Colonic mucosa (tissue), 4 donors: ENCODE data around the gene PTTG2. TPM values are rescaled to one million over a fixed set of nuclear protein-coding genes. Genes with fewer than 3 reads are reported as not detected.

Experiments
- DNase-seq: peaks from one replicate; pipeline ENCODE4 v3.0.0-alpha.2; 2020
- H3K27ac ChIP-seq: fragments of 200-600 bp; one replicate; pipeline ENCODE4 v1.8.0; 2021
- H3K27me3 ChIP-seq: fragments of 200-600 bp; one replicate; pipeline ENCODE4 v1.8.0; 2021
- H3K36me3 ChIP-seq: fragments of 200-600 bp; one replicate; pipeline ENCODE4 v1.8.0; 2021
- H3K4me1 ChIP-seq: fragments of 200-600 bp; one replicate; pipeline ENCODE4 v1.8.0; 2021; ENCODE audit warnings: mild to moderate bottlenecking
- H3K4me3 ChIP-seq: fragments of 200-600 bp; one replicate; pipeline ENCODE4 v1.8.0; 2021
- H3K9ac ChIP-seq, 2 donors: one replicate each; pipeline ENCODE4 v1.7.0; 2013; ENCODE audit warnings: control low read depth in 2 of 2, low read depth in 2 of 2, low read length in 2 of 2
- H3K9me3 ChIP-seq: fragments of 200-600 bp; one replicate; pipeline ENCODE4 v1.8.0; 2021
- intact Hi-C: fragments of 100-400 bp; cut with DNase I; formaldehyde crosslinking; loops from one replicate; pipeline ENCODE4 v1.14.1; 2022
- total RNA-seq, 2 donors: library from RNA; stranded (reverse); fragmentation: NEBNext Ultra II Directional in 1 of 2; extraction: Animal tissue kit (Norgen Biotek cat#: 25700) in 1 of 2; gene quantifications; one replicate each; pipeline ENCODE4 v1.2.1, GENCODE V29; 2021
- TF ChIP-seq, protein P1 (sequence below): fragments of 200-600 bp; IDR thresholded peaks from one replicate; pipeline ENCODE4 v1.8.0; 2022; ENCODE audit warnings: antibody characterized with exemption, mild to moderate bottlenecking
- donor health status: healthy.
- donor health status: DM: no; HTN: no; CAD: no.
- donor health status: DM: no; HTN: no; CAD: no.

PTTG2 gene
- total RNA-seq, 2 donors from 2014 or later = 0.91 TPM; not detected in 1

DNA sequence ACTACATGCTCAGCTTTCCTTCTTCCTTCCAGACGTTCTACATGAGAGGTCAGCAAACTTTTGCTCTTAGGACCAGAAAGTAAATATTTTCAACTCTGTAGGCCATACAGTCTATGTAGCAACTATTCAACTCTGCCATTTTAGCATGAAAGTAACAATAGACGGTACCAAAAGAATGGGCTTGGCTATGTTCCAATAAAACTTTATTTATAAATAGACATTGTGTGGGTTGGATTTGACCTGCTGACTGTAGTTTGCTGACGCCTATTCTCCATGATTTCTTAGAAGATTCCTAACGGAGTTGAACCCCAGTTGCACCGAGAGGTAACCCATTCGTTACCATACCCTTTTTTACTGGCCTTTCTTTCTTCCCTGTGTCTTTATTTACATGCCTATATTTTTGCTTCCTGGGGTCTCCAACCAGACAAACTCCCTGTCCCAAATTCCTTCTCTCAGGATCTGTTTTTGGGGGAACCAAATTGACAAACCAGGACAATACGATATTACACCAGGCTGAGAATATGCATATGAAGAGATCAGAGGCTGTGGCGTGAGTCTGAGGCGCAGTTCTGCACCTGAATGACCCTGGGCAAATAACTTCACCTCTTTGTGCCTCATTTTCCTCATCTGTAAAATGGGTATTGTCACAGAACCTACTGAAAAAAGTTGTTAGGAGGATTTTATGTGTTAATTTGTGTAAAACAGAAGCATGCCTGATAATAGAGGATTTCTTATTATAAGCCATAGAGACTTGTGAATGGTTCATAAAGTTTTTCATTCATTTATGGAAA is 10.4 kb upstream of the PTTG2 start:
- H3K27me3 ChIP-seq = no peaks in the 10 kb centered on the region
- no peak overlapping the region for H3K4me3 ChIP-seq
- intact Hi-C loops = no loop called here
- DNase-seq = no peak
- no peaks in the 10 kb centered on the region for H3K4me1 ChIP-seq
- H3K9ac ChIP-seq = no peak overlapping the region
- H3K9me3 ChIP-seq = no peaks in the 10 kb centered on the region
- H3K36me3 ChIP-seq = no peaks in the 10 kb centered on the region
- no peak overlapping the region for H3K27ac ChIP-seq
- TF ChIP-seq, protein P1, sequence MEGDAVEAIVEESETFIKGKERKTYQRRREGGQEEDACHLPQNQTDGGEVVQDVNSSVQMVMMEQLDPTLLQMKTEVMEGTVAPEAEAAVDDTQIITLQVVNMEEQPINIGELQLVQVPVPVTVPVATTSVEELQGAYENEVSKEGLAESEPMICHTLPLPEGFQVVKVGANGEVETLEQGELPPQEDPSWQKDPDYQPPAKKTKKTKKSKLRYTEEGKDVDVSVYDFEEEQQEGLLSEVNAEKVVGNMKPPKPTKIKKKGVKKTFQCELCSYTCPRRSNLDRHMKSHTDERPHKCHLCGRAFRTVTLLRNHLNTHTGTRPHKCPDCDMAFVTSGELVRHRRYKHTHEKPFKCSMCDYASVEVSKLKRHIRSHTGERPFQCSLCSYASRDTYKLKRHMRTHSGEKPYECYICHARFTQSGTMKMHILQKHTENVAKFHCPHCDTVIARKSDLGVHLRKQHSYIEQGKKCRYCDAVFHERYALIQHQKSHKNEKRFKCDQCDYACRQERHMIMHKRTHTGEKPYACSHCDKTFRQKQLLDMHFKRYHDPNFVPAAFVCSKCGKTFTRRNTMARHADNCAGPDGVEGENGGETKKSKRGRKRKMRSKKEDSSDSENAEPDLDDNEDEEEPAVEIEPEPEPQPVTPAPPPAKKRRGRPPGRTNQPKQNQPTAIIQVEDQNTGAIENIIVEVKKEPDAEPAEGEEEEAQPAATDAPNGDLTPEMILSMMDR = no peak

- no peak overlapping the region for H3K9ac ChIP-seq
- intact Hi-C loops = no loop called here
- H3K9me3 ChIP-seq = no peaks in the 10 kb centered on the region
- TF ChIP-seq, protein P1 = no peak
- no peaks in the 10 kb centered on the region for H3K4me1 ChIP-seq
- no peaks in the 10 kb centered on the region for H3K36me3 ChIP-seq
- DNase-seq = peak; percentile 35
- H3K27me3 ChIP-seq = no peaks in the 10 kb centered on the region
- peak overlapping the region; percentile 30 for H3K27ac ChIP-seq
- no peak overlapping the region for H3K4me3 ChIP-seq
These were observed 8.5 kb upstream of the PTTG2 start for GRCh38 chr4:37951461-37952352.

- no peaks in the 10 kb centered on the region for H3K9me3 ChIP-seq
- H3K27me3 ChIP-seq = no peaks in the 10 kb centered on the region
- H3K9ac ChIP-seq = no peak overlapping the region
- no peak for DNase-seq
- H3K4me3 ChIP-seq = no peak overlapping the region
- H3K27ac ChIP-seq = no peak overlapping the region
- intact Hi-C loops = no loop called here
- H3K36me3 ChIP-seq = no peaks in the 10 kb centered on the region
- H3K4me1 ChIP-seq = no peaks in the 10 kb centered on the region
- TF ChIP-seq, protein P1 = no peak
These were observed 7.0 kb upstream of the PTTG2 start for GRCh38 chr4:37953156-37953555.

GRCh38 chr4:37953620-37954293 is 6.4 kb upstream of the PTTG2 start:
- H3K4me1 ChIP-seq = no peaks in the 10 kb centered on the region
- DNase-seq = no peak
- H3K27me3 ChIP-seq = no peaks in the 10 kb centered on the region
- H3K9ac ChIP-seq = no peak overlapping the region
- no peaks in the 10 kb centered on the region for H3K36me3 ChIP-seq
- H3K27ac ChIP-seq = no peak overlapping the region
- no peak overlapping the region for H3K4me3 ChIP-seq
- H3K9me3 ChIP-seq = no peaks in the 10 kb centered on the region
- intact Hi-C loops = no loop called here
- TF ChIP-seq, protein P1 = no peak

DNA sequence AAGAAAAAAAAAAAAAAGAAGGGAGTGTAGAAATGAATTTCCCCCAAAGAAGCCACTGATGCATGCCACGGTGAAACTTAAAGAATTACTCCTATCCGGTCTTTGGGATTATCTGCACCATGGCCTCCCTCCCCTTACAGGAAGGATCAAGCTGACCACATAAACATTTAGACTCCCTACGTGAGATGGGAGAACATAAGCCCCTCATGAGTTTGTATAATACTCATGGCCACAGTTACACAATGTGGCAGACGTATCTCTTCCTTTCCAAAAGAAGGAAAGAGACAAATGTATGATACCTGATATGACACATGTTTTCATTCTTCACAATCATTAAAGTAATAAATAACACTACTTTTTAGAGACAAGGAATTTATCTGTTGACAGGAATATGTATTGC is 3.3 kb upstream of the PTTG2 start:
- Histone ChIP-seq H3K4me3 (no peak overlapping the region), H3K9ac (no peak overlapping the region), H3K36me3 (no peaks in the 10 kb centered on the region), H3K27me3 (no peaks in the 10 kb centered on the region), H3K4me1 (no peaks in the 10 kb centered on the region), H3K27ac (no peak overlapping the region), H3K9me3 (no peaks in the 10 kb centered on the region)
- intact Hi-C loops = no loop called here
- DNase-seq = no peak
- TF ChIP-seq, protein P1 = no peak
